MM.1S (cell line): Measurements from ENCODE around the gene TTYH2.
"Not testable (repeated sequence)": the region's sequence is repeated elsewhere in the genome, so short reads cannot be mapped to it uniquely, and the experiment has no call there.

Source experiments
- DNase-seq: peaks from one replicate; pipeline ENCODE4 v3.0.0-alpha.2; 2015
- H2AFZ ChIP-seq: fragments of 300-600 bp; sonication (generic); 2 replicates; pipeline ENCODE4 v1.6.0; 2016; ENCODE audit warnings: antibody characterized with exemption, low read length
- H3F3A ChIP-seq: fragments of 300-600 bp; sonication (generic); 2 replicates; pipeline ENCODE4 v1.6.1; 2016; ENCODE audit warnings: mild to moderate bottlenecking, antibody characterized with exemption, low read length, moderate library complexity, mixed read lengths; ENCODE audit not compliant: insufficient read depth
- H3K27ac ChIP-seq: fragments of 300-600 bp; sonication (generic); 2 replicates; pipeline ENCODE4 v1.5.1; 2016; ENCODE audit warnings: mild to moderate bottlenecking, low read length
- H3K27me3 ChIP-seq: fragments of 300-600 bp; sonication (generic); replicated peaks from 2 replicates; pipeline ENCODE4 v1.6.0; 2016; ENCODE audit warnings: low read length; ENCODE audit not compliant: insufficient read depth
- H3K36me3 ChIP-seq: fragments of 300-600 bp; sonication (generic); replicated peaks from 2 replicates; pipeline ENCODE4 v1.6.1; 2016; ENCODE audit warnings: mild to moderate bottlenecking, low read length, mixed read lengths; ENCODE audit not compliant: insufficient read depth
- H3K4me1 ChIP-seq: fragments of 300-600 bp; sonication (generic); 2 replicates; pipeline ENCODE4 v1.6.1; 2016; ENCODE audit warnings: low read length, mixed read lengths
- H3K4me2 ChIP-seq: fragments of 300-600 bp; sonication (generic); 2 replicates; pipeline ENCODE4 v1.6.0; 2016; ENCODE audit warnings: low read depth, low read length
- H3K4me3 ChIP-seq: fragments of 300-600 bp; sonication (generic); 2 replicates; pipeline ENCODE4 v1.5.1; 2016; ENCODE audit warnings: low read length, mixed read lengths
- H3K79me2 ChIP-seq: fragments of 300-600 bp; sonication (generic); 2 replicates; pipeline ENCODE4 v1.6.1; 2016; ENCODE audit warnings: mixed run types, low read length, mixed read lengths
- H3K9ac ChIP-seq: fragments of 300-600 bp; sonication (generic); 2 replicates; pipeline ENCODE4 v1.6.1; 2016; ENCODE audit warnings: low read length, mixed read lengths
- H3K9me2 ChIP-seq: fragments of 300-600 bp; sonication (generic); replicated peaks from 2 replicates; pipeline ENCODE4 v1.6.1; 2016; ENCODE audit warnings: mild to moderate bottlenecking, low read length, mixed read lengths; ENCODE audit not compliant: insufficient read depth
- H3K9me3 ChIP-seq: fragments of 300-600 bp; sonication (generic); replicated peaks from 2 replicates; pipeline ENCODE4 v1.6.1; 2016; ENCODE audit warnings: mild to moderate bottlenecking, low read length, mixed read lengths; ENCODE audit not compliant: insufficient read depth
- H4K20me1 ChIP-seq: fragments of 300-600 bp; sonication (generic); 2 replicates; pipeline ENCODE4 v1.6.1; 2016; ENCODE audit warnings: mild to moderate bottlenecking, low read length, moderate library complexity, mixed read lengths; ENCODE audit not compliant: insufficient read depth
- CTCF ChIP-seq: fragments of 300-600 bp; sonication (generic); IDR thresholded peaks from 2 replicates; pipeline ENCODE4 v1.5.1; 2016; ENCODE audit warnings: antibody characterized with exemption, low read length, mixed read lengths
- EZH2 ChIP-seq: fragments of 300-600 bp; sonication (generic); optimal IDR thresholded peaks from 2 replicates; pipeline ENCODE3; 2017; ENCODE audit warnings: low read depth, mild to moderate bottlenecking, antibody characterized with exemption, low read length, mixed read lengths
- EZH2phosphoT487 ChIP-seq: fragments of 300-600 bp; sonication (generic); IDR thresholded peaks from 2 replicates; pipeline ENCODE4 v1.6.1; 2018; ENCODE audit warnings: antibody characterized with exemption, low read length

Gene TTYH2

GRCh38 chr17:74262601-74263000, 49.2 kb downstream of the TTYH2 start:
- no peak for TF ChIP-seq CTCF
- no peak for TF ChIP-seq EZH2
- no peak for TF ChIP-seq EZH2phosphoT487

GRCh38 chr17:74267054-74267453, 53.7 kb downstream of the TTYH2 start:
- H3K4me3 ChIP-seq, H4K20me1 ChIP-seq, H3K79me2 ChIP-seq, H3K9me2 ChIP-seq, H3F3A ChIP-seq, H3K9ac ChIP-seq, H3K4me1 ChIP-seq, H3K27ac ChIP-seq, H2AFZ ChIP-seq, DNase-seq, H3K4me2 ChIP-seq, H3K36me3 ChIP-seq, H3K9me3 ChIP-seq: not testable (repeated sequence)
- peaks cover 88% of the 10 kb centered on the region for H3K27me3 ChIP-seq

More at GRCh38 chr17:74262601-74263000, 49.2 kb downstream of the TTYH2 start:
- no peaks in the 10 kb centered on the region for H3K9me2 ChIP-seq
- DNase-seq = no peak
- H3F3A ChIP-seq = no peaks in the 10 kb centered on the region
- no peaks in the 10 kb centered on the region for H3K9me3 ChIP-seq
- no peak overlapping the region for H3K9ac ChIP-seq
- no peaks in the 10 kb centered on the region for H3K79me2 ChIP-seq
- no peak overlapping the region for H3K4me2 ChIP-seq
- H3K27ac ChIP-seq = no peak overlapping the region
- no peaks in the 10 kb centered on the region for H3K36me3 ChIP-seq
- no peak overlapping the region for H3K4me3 ChIP-seq
- no peak overlapping the region for H2AFZ ChIP-seq
- H4K20me1 ChIP-seq = no peaks in the 10 kb centered on the region
- H3K4me1 ChIP-seq = no peaks in the 10 kb centered on the region
- peaks cover 86% of the 10 kb centered on the region for H3K27me3 ChIP-seq

GRCh38 chr17:74267579-74267978, 54.2 kb downstream of the TTYH2 start:
- H3K4me1 ChIP-seq = no peaks in the 10 kb centered on the region
- no peak overlapping the region for H2AFZ ChIP-seq
- TF ChIP-seq CTCF (no peak), EZH2phosphoT487 (no peak), EZH2 (no peak)
- H3K9me3 ChIP-seq = no peaks in the 10 kb centered on the region
- no peaks in the 10 kb centered on the region for H3F3A ChIP-seq
- no peak overlapping the region for H3K9ac ChIP-seq
- H3K27me3 ChIP-seq = peaks cover 89% of the 10 kb centered on the region
- no peaks in the 10 kb centered on the region for H3K79me2 ChIP-seq
- H3K27ac ChIP-seq = no peak overlapping the region
- no peaks in the 10 kb centered on the region for H4K20me1 ChIP-seq
- no peaks in the 10 kb centered on the region for H3K9me2 ChIP-seq
- no peak overlapping the region for H3K4me2 ChIP-seq
- no peak overlapping the region for H3K4me3 ChIP-seq
- no peak for DNase-seq
- H3K36me3 ChIP-seq = no peaks in the 10 kb centered on the region

GRCh38 chr17:74267987-74268499, 54.7 kb downstream of the TTYH2 start:
- TF ChIP-seq EZH2phosphoT487 (no peak), CTCF (no peak), EZH2 (no peak)
- no peak for DNase-seq
- H3K4me3 ChIP-seq = no peak overlapping the region
- no peak overlapping the region for H3K9ac ChIP-seq
- no peaks in the 10 kb centered on the region for H3K36me3 ChIP-seq
- no peaks in the 10 kb centered on the region for H3K79me2 ChIP-seq
- no peak overlapping the region for H3K4me2 ChIP-seq
- no peaks in the 10 kb centered on the region for H4K20me1 ChIP-seq
- no peak overlapping the region for H2AFZ ChIP-seq
- no peaks in the 10 kb centered on the region for H3K9me2 ChIP-seq
- peaks cover 89% of the 10 kb centered on the region for H3K27me3 ChIP-seq
- H3K4me1 ChIP-seq = no peaks in the 10 kb centered on the region
- no peak overlapping the region for H3K27ac ChIP-seq
- H3F3A ChIP-seq = no peaks in the 10 kb centered on the region
- no peaks in the 10 kb centered on the region for H3K9me3 ChIP-seq
